NCI-H1694 treated with DMSO at 0.1 percent for 48 hours (cell line): ENCODE data around the gene MFAP1.
"Not testable (repeated sequence)": the region's sequence is repeated elsewhere in the genome, so short reads cannot be mapped to it uniquely, and the experiment has no call there.

Source experiments
- DNase-seq: peaks from one replicate; lab custom pipeline; 2025; lab: John Stamatoyannopoulos, UW

The MFAP1 gene

DNA sequence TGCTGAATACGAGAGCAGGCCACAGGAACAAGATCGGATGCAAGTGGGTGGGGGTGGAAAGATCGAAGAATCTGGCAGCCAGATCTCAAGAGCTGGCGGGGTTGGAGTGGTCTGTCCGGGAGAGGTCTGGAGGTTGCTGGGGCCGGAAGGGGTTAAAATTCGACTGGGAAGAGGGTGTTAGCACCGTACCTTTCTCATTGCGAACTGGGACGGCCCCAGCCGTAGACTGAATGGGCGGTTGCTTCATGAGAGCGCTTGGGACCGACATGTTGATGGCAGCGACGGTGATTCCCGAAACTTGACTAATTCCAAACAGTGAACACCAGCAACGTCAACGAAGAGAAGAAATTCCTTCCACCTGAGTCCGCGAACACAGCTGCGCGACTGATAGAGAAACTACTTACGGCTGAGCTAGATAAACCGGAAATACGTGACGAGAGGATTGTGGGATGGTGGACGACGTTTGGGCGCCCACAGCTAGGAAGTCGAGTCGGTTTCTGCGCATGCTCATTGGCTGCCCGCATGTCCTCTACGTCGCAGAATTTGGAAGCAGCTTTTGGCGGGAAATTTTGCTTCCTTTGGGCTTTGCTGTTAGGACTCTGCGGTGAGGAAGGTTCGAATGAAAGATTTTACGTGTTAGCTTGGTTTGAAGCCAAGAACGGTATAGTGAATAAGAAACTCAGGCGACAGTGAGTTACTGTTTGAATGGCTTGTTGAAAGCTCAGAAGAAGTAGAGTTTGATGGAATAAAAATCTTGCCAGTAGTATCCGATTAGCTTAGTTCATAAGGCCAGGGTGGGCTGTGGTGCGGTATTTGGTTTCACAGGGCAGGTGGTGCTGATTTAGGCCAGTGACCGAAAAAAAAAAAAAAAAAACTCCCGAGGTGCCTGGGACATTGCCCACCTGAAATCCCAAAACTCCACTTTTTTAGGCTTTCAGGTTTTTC lies at the start of gene MFAP1:
Gene MFAP1 (minus strand): TSS at position 389 of the 945 bp plus-strand sequence. CDS start 121 bp downstream, at position 268.
- DNase-seq, result peak; percentile 92

DNA sequence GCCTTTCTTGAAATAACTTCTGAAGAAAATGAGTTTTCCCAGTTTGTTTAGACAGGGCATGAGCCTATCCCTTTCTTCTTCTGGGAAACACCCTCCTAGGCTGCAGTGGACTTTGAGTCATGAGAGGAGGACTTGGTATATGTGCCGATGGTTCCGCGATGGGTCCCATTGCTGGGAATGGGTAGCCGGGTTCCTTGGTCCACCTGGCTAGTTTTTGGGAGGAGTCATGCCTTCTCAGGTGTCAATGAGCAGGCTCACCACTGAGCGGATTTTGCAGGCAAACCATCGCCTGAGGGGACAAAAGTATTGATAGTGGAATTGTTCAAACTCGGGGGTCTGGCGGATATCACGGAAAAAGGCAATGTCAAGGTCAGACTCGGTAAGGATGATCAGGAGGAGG lies 49.2 kb upstream of the MFAP1 start:
- DNase-seq, result no peak

GRCh38 chr15:43872416-43873020 lies 48.0 kb upstream of the MFAP1 start:
- DNase-seq, result peak; percentile 26

GRCh38 chr15:43871835-43872234 lies 47.3 kb upstream of the MFAP1 start:
- DNase-seq, result no peak

DNA sequence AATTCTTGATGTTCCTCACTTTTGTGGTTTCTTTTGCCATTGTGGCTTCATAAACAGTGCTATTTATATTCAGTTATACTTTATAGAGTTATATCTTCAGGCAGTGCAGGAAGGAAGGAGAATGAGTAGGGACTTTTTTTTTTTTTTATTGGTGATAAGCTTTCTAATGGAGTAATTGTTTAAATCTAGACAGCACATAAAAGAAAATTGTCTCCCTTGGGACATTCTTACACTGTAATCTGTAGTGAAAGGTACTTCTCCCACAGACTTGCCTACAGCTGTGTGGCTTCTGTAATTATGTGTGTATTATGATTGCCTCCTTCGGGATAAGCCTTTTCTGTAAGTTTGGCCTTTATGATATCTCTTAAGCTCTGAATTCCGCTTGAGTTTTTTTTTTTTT lies 43.9 kb upstream of the MFAP1 start:
- DNase-seq, result no peak

DNA sequence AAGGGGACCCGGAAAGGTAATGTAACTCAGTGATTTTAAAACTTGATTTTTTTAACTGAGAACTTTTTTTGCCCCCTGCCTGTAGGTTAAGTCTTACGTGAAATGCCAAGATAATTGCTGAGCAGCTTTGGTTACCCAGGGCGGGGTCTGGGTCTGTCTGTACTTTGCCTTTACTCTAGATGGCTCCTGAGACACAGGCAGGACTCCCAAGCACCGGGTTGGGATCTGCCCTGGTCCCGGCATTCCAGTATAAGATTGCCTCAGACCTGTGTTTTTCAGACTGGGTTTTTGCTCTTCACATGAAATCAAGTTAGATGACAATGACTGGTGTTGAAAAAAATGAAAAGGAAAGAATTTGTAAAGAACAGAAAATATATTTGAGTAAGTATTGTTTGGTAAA lies 42.6 kb upstream of the MFAP1 start:
- no peak for DNase-seq

- not testable (repeated sequence) for DNase-seq
Measured at GRCh38 chr15:43866636-43867035, 42.1 kb upstream of the MFAP1 start.

GRCh38 chr15:43859546-43859945 lies 35.1 kb upstream of the MFAP1 start:
- DNase-seq, result no peak

GRCh38 chr15:43854801-43855200 lies 30.3 kb upstream of the MFAP1 start:
- DNase-seq, result no peak

GRCh38 chr15:43852607-43853006 lies 28.1 kb upstream of the MFAP1 start:
- DNase-seq, result no peak

- no peak for DNase-seq
Measured at GRCh38 chr15:43851251-43851650, 26.8 kb upstream of the MFAP1 start.

- DNase-seq, result no peak
Measured at GRCh38 chr15:43845421-43845820, 20.9 kb upstream of the MFAP1 start.

- DNase-seq, result not testable (repeated sequence)
Measured at GRCh38 chr15:43832485-43832884, 8.0 kb upstream of the MFAP1 start.

- DNase-seq, result not testable (repeated sequence)
Measured at GRCh38 chr15:43831519-43832052, 7.1 kb upstream of the MFAP1 start.

GRCh38 chr15:43830691-43831275 lies 6.3 kb upstream of the MFAP1 start:
- not testable (repeated sequence) for DNase-seq

DNA sequence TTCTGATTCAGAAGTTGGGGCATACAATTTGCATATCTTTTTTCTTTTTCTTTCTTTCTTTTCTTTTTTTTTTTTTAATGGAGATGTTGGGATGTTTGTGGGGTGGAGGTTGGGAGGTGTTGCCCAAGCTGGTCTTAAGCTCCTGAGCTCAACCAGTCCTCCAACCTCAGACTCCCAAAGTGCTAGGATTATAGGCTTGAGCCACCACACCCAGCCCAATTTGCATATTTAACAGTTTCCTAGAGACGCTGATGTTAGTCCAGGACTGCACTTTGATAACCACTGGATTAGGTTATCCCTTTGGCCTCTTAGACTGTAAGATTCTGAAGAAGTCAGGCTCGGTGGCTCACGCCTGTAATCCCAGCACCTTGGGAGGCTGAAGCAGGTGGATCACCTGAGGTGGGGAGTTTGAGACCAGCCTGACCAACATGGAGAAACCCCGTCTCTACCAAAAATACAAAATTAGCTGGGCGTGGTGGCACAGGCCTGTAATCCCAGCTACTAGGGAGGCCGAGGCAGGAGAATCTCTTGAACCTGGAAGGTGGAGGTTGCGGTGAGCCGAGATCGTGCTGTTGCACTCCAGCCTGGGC lies 5.6 kb upstream of the MFAP1 start:
- DNase-seq, result not testable (repeated sequence)

- no peak for DNase-seq
Measured at GRCh38 chr15:43828061-43828657, 3.7 kb upstream of the MFAP1 start.

GRCh38 chr15:43826508-43827341 lies 2.2 kb upstream of the MFAP1 start, which contains the start of gene WDR76:
WDR76 (plus strand) TSS chr15:43827002; CDS start chr15:43827033, 31 bp downstream.
- peak; percentile 58 for DNase-seq

DNA sequence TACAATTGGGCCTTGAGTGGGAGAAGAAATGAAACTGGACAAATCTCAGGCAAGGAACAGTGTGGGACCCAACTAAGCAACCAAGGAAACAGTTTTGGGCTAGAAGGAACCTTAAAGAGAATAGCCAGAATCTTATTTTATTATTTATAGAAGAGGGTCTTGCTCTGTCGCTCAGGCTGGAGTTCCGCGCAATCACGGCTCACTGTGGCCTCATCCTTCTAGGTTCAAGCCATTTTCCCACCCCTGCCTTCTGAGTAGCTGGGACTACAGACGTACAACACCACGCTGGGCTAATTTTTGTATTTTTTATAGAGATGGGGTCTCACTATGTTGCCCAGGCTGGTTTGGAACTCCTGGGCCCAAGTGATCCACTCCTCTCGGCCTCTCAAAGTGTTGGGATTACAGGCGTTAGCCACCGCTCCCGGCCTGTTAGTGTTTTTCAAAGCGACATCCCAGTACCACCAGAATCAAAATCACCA lies 1.6 kb upstream of the MFAP1 start:
- DNase-seq, result no peak

- DNase-seq, result not testable (repeated sequence)
Measured at GRCh38 chr15:43825305-43825704, 815 bp upstream of the MFAP1 start.

DNA sequence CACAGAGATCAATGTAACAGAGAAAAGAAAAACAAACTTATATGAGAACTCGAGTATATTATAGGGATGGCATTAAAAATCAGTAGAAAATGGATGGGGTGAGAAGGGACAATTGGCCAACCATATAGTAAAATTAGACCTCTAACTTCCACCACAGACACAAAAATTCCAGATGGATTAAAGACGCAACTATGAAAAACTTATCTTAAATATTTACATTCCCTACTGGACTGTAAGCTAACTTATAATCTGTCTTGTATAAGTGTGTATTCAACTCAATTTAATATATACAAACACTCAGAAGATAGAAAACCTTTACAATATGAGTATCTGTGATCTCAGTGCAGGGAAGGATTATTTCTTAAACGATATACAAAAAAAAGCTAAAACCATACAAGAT lies 3.0 kb downstream of the MFAP1 start:
- no peak for DNase-seq
